SK-N-SH treated with all-trans-retinoic acid at 6 μM for 48 hours (cell line): Measurements from ENCODE around the gene DNAI4.
"Not testable (repeated sequence)": the region's sequence is repeated elsewhere in the genome, so short reads cannot be mapped to it uniquely, and the experiment has no call there.

Experiments
- ATAC-seq: fragments of 200-7000 bp; cut with Tn5 transposase; 3 replicates; pipeline ENCODE4 v1.9.1; 2020; ENCODE audit warnings: mild to moderate bottlenecking, moderate library complexity
- ARNTL ChIP-seq: fragments of 450-650 bp; formaldehyde crosslinking; IDR thresholded peaks from 2 replicates; pipeline ENCODE4 v1.5.0; 2020; ENCODE audit warnings: low read depth, mild to moderate bottlenecking, moderate library complexity, borderline replicate concordance
- CSDC2 ChIP-seq: fragments of 250-450 bp; sonication (Bioruptor Pico); IDR thresholded peaks from 2 replicates; pipeline ENCODE4 v1.5.0; 2020; ENCODE audit warnings: mild to moderate bottlenecking, moderate library complexity
- GLIS3 ChIP-seq: fragments of 250-450 bp; sonication (Bioruptor Pico); IDR thresholded peaks from 2 replicates; pipeline ENCODE4 v1.5.0; 2020; ENCODE audit warnings: mild to moderate bottlenecking, moderate library complexity
- OSR1 ChIP-seq: fragments of 250-450 bp; sonication (Bioruptor Pico); IDR thresholded peaks from 2 replicates; pipeline ENCODE4 v1.8.0; 2022; ENCODE audit warnings: moderate library complexity, mild to moderate bottlenecking, inconsistent platforms
- PPARA ChIP-seq: fragments of 250-450 bp; sonication (Bioruptor Pico); IDR thresholded peaks from 2 replicates; pipeline ENCODE4 v1.5.0; 2020; ENCODE audit warnings: mild to moderate bottlenecking, borderline replicate concordance
- RARB ChIP-seq: fragments of 250-450 bp; sonication (Bioruptor Pico); IDR thresholded peaks from 2 replicates; pipeline ENCODE4 v1.8.0; 2021; ENCODE audit warnings: mild to moderate bottlenecking, moderate library complexity
- TOX ChIP-seq: fragments of 250-450 bp; sonication (Bioruptor Pico); IDR thresholded peaks from 2 replicates; pipeline ENCODE4 v1.8.0; 2021; ENCODE audit warnings: mild to moderate bottlenecking, moderate library complexity, borderline replicate concordance
- ZC3H10 ChIP-seq: fragments of 250-450 bp; sonication (Bioruptor Pico); IDR thresholded peaks from 2 replicates; pipeline ENCODE4 v1.5.1; 2021; ENCODE audit warnings: mild to moderate bottlenecking, moderate library complexity
- ZFP3 ChIP-seq: fragments of 250-450 bp; sonication (Bioruptor Pico); IDR thresholded peaks from 2 replicates; pipeline ENCODE4 v1.5.0; 2020; ENCODE audit warnings: mild to moderate bottlenecking, moderate library complexity
- ZFP30 ChIP-seq: fragments of 450-650 bp; formaldehyde crosslinking; IDR thresholded peaks from 2 replicates; pipeline ENCODE4 v1.5.0; 2022; ENCODE audit warnings: mild to moderate bottlenecking, moderate library complexity
- ZNF565 ChIP-seq: fragments of 450-650 bp; formaldehyde crosslinking; conservative IDR thresholded peaks from 2 replicates; pipeline ENCODE4 v1.5.0; 2020; ENCODE audit warnings: low read depth, mild to moderate bottlenecking, moderate library complexity
- ZNF70 ChIP-seq: fragments of 450-650 bp; formaldehyde crosslinking; IDR thresholded peaks from 2 replicates; pipeline ENCODE4 v1.5.0; 2020; ENCODE audit warnings: mild to moderate bottlenecking, moderate library complexity
- ZNF8 ChIP-seq: fragments of 450-650 bp; formaldehyde crosslinking; IDR thresholded peaks from 2 replicates; pipeline ENCODE4 v1.5.0; 2020; ENCODE audit warnings: mild to moderate bottlenecking, moderate library complexity
- TF ChIP-seq, protein P1 (sequence below): fragments of 250-450 bp; sonication (Bioruptor Pico); IDR thresholded peaks from 2 replicates; pipeline ENCODE4 v1.8.0; 2021; ENCODE audit warnings: low read depth, mild to moderate bottlenecking, moderate library complexity, borderline replicate concordance
- TF ChIP-seq, protein P2 (sequence below): fragments of 250-450 bp; sonication (Bioruptor Pico); IDR thresholded peaks from 2 replicates; pipeline ENCODE4 v1.5.1; 2020; ENCODE audit warnings: low read depth, mild to moderate bottlenecking, moderate library complexity
- TF ChIP-seq, protein P3 (sequence below): fragments of 250-450 bp; sonication (Bioruptor Pico); IDR thresholded peaks from 2 replicates; pipeline ENCODE4 v1.5.1; 2021; ENCODE audit warnings: mild to moderate bottlenecking, moderate library complexity
- TF ChIP-seq, protein P4 (sequence below): fragments of 250-450 bp; sonication (Bioruptor Pico); IDR thresholded peaks from 2 replicates; pipeline ENCODE4 v1.5.0; 2020; ENCODE audit warnings: mild to moderate bottlenecking, moderate library complexity

The DNAI4 gene

DNA sequence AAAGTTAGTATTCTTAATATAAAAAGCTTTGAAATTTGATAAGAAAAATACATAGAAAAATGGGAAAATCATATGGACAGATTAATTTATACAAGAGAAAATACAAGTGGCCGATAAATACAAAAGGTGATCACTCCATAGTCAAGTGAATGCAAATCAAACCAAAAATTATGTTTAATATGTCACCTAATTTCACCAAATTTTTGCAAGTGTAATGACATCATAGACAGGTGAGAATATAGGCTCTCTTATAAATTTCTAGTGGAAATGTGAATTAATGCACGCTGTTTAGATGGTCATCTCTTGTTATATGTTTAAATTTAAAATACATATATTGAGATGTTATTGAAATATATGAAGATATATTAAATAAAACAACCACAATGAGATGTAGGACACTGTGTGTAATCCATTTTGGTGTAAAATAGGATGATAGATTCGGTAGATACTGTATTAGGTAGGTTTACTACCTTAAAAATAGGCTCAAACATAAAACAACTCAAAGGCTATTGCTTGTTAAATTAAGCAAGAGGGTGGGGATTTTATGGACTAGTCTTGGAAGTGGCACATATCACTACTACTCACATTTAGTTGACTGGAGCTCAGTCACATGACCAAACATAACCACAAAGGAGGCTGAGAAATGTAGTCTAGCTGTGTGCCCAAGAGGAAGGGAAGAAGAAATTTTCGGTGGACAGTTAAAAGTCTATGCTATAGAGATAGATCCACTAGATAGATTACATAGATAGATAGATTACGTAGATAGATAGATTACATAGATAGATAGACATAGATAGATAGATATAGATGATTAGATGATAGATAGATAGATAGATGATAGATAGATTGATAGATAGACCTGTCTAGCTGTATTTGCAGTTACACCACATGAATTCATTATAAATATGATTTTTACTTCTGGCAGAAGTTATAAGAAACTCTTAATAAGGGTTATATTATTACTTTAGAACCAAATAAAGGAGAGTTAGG is 132.7 kb downstream of the DNAI4 start:
- TF ChIP-seq, protein P1, sequence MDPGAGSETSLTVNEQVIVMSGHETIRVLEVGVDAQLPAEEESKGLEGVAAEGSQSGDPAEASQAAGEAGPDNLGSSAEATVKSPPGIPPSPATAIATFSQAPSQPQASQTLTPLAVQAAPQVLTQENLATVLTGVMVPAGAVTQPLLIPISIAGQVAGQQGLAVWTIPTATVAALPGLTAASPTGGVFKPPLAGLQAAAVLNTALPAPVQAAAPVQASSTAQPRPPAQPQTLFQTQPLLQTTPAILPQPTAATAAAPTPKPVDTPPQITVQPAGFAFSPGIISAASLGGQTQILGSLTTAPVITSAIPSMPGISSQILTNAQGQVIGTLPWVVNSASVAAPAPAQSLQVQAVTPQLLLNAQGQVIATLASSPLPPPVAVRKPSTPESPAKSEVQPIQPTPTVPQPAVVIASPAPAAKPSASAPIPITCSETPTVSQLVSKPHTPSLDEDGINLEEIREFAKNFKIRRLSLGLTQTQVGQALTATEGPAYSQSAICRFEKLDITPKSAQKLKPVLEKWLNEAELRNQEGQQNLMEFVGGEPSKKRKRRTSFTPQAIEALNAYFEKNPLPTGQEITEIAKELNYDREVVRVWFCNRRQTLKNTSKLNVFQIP (CRISPR knock-in tag) = no peak
- TF ChIP-seq CSDC2 (CRISPR knock-in tag) = no peak
- no peak for TF ChIP-seq OSR1
- no peak for TF ChIP-seq GLIS3
- TF ChIP-seq ZNF565 = no peak
- no peak for TF ChIP-seq TOX (CRISPR knock-in tag)
- no peak for TF ChIP-seq ZFP30 (CRISPR knock-in tag)
- no peak for TF ChIP-seq ZFP3 (CRISPR knock-in tag)
- no peak for TF ChIP-seq PPARA (CRISPR knock-in tag)
- ATAC-seq = no peak

DNA sequence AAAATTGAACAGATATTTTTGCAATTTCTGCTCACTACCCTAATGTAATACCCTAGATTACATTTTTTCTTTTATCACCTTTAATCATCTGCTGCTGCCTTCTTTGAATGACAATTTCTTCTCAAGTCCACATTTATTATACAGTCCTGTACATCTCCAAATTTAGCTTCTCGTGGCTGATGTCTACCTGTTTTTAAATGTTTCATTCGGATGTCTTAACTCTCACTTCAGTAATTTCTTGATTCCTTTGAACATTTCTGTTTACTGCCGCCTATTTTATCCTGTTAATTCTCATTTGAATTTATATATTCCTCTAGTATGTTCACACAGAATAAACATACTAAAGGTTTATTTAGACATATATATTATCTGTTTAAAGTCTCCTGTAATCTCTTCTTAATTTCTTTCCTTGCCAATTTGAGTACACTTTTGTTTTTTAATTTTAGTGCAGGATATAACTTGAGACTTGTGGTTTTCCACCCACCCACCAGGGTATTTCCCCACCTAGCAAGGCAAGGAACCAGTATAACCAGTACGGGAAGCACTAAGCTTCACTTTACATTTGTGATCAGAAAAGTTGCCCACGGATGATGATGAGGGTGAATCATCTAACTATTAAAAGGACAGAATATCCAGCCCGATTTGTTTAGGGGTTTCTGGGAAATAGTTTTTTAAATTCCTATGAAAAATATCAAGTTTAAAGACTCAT is 136.3 kb downstream of the DNAI4 start:
- no peak for TF ChIP-seq ZNF8 (CRISPR knock-in tag)
- TF ChIP-seq, protein P2, sequence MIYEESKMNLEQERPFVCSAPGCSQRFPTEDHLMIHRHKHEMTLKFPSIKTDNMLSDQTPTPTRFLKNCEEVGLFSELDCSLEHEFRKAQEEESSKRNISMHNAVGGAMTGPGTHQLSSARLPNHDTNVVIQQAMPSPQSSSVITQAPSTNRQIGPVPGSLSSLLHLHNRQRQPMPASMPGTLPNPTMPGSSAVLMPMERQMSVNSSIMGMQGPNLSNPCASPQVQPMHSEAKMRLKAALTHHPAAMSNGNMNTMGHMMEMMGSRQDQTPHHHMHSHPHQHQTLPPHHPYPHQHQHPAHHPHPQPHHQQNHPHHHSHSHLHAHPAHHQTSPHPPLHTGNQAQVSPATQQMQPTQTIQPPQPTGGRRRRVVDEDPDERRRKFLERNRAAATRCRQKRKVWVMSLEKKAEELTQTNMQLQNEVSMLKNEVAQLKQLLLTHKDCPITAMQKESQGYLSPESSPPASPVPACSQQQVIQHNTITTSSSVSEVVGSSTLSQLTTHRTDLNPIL (CRISPR knock-in tag) = no peak
- TF ChIP-seq ARNTL (CRISPR knock-in tag) = no peak
- no peak for TF ChIP-seq ZNF70 (CRISPR knock-in tag)
- no peak for TF ChIP-seq ZFP30 (CRISPR knock-in tag)
- TF ChIP-seq GLIS3 = no peak
- no peak for TF ChIP-seq RARB (CRISPR knock-in tag)
- TF ChIP-seq TOX (CRISPR knock-in tag) = no peak
- TF ChIP-seq ZC3H10 (CRISPR knock-in tag) = no peak
- TF ChIP-seq PPARA (CRISPR knock-in tag) = no peak
- TF ChIP-seq, protein P3, sequence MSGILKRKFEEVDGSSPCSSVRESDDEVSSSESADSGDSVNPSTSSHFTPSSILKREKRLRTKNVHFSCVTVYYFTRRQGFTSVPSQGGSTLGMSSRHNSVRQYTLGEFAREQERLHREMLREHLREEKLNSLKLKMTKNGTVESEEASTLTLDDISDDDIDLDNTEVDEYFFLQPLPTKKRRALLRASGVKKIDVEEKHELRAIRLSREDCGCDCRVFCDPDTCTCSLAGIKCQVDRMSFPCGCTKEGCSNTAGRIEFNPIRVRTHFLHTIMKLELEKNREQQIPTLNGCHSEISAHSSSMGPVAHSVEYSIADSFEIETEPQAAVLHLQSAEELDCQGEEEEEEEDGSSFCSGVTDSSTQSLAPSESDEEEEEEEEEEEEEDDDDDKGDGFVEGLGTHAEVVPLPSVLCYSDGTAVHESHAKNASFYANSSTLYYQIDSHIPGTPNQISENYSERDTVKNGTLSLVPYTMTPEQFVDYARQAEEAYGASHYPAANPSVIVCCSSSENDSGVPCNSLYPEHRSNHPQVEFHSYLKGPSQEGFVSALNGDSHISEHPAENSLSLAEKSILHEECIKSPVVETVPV = no peak
- TF ChIP-seq, protein P4, sequence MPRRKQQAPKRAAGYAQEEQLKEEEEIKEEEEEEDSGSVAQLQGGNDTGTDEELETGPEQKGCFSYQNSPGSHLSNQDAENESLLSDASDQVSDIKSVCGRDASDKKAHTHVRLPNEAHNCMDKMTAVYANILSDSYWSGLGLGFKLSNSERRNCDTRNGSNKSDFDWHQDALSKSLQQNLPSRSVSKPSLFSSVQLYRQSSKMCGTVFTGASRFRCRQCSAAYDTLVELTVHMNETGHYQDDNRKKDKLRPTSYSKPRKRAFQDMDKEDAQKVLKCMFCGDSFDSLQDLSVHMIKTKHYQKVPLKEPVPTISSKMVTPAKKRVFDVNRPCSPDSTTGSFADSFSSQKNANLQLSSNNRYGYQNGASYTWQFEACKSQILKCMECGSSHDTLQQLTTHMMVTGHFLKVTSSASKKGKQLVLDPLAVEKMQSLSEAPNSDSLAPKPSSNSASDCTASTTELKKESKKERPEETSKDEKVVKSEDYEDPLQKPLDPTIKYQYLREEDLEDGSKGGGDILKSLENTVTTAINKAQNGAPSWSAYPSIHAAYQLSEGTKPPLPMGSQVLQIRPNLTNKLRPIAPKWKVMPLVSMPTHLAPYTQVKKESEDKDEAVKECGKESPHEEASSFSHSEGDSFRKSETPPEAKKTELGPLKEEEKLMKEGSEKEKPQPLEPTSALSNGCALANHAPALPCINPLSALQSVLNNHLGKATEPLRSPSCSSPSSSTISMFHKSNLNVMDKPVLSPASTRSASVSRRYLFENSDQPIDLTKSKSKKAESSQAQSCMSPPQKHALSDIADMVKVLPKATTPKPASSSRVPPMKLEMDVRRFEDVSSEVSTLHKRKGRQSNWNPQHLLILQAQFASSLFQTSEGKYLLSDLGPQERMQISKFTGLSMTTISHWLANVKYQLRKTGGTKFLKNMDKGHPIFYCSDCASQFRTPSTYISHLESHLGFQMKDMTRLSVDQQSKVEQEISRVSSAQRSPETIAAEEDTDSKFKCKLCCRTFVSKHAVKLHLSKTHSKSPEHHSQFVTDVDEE (CRISPR knock-in tag) = no peak
- TF ChIP-seq CSDC2 (CRISPR knock-in tag) = no peak
- no peak for ATAC-seq

DNA sequence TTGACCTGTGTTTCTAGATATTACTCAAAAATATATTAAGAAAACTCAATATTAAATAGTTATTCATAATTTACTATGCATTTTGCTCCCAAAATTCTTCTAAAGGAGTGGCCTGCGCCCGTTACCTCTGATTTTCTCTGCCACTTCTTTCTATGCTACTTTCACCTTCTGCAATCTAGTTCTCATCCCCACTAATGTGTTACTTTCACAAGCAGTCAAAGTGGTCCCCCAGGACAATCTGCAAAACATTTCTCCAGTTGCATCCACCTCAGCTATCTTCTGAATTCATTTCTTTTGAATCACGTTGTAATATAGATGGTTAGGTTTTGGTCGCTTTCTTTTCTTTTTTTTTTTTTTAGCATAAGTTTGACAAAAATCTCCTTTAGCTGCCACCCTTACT is 137.0 kb downstream of the DNAI4 start:
- no peak for ATAC-seq
- TF ChIP-seq ZNF70 (CRISPR knock-in tag) = no peak
- TF ChIP-seq, all 23 proteins: peak for 0

DNA sequence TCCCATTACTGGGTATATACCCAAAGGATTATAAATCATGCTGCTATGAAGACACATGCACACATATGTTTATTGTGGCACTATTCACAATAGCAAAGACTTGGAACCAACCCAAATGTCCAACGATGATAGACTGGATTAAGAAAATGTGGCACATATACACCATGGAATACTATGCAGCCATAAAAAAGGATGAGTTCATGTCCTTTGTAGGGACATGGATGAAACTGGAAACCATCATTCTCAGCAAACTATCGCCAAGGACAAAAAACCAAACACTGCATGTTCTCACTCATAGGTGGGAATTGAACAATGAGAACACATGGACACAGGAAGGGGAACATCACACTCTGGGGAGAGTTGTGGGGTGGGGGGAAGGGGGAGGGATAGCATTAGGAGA is 138.9 kb downstream of the DNAI4 start:
- not testable (repeated sequence) for ATAC-seq
